GM18909 (cell line): Measurements from ENCODE around the gene TMEM9B.
"Not testable (repeated sequence)": the region's sequence is repeated elsewhere in the genome, so short reads cannot be mapped to it uniquely, and the experiment has no call there.

ENCODE experiments used
- ATAC-seq: cut with Tn5 transposase; IDR thresholded peaks from one replicate; pipeline ENCODE4 v1.9.1; 2021; ENCODE audit warnings: mild to moderate bottlenecking; ENCODE audit not compliant: unreplicated experiment, poor library complexity

Gene TMEM9B

DNA sequence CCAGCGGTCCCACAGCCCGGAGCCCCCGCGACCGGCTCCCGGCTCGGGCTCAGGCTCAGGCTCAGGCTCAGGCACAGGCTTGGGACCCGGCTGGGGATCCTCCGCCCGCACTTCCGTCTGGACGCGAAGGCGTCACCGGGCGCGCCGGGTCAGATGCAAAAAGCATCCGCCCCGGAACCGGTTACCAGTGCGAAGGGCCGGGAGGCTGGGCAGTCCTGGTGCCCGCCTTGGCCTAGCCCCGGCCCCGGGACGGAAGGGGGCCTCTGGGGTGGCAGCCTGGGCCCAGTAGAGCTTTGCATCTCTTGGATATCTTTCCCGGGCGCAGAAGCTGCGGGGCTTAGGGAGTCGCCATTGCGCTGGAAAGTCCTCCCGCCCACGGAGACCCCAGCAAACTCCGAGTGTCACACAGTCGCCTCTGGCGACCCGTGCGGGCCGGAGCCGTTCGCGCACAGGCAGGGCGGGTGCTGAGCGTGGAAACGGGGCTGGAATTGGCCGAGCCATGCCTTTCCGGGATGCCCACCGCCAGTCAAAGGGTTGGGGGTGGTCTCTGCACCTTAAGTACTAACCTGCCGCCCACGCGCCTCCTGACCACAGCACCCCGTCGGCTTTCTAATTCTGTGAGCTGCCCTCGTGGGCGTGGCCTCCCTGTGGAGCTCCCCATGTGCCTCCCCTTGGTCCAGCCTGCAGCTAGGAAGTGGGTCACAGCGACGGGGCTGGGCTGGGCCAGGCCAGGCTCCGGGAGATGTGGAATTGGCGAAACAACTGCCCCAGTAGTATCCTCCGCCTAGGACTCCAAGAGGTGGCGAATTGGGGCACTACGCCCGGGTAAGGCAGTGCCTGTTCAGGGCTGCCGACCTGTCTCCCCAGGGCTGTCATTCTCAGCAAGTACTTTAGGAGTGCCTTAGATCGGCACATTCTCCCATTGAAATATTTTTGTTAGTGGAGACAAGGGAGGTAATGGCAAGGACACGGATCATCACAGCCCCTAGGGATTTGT, at the start of gene TMEM9B:
TMEM9B (minus strand) TSS at position 119 of the 997 bp plus-strand sequence. CDS start 129 bp downstream, outside the sequence.
- peak; percentile 84 for ATAC-seq

- no peak for ATAC-seq
Observed at GRCh38 chr11:9013373-9013772, 49.1 kb upstream of the TMEM9B start.

DNA sequence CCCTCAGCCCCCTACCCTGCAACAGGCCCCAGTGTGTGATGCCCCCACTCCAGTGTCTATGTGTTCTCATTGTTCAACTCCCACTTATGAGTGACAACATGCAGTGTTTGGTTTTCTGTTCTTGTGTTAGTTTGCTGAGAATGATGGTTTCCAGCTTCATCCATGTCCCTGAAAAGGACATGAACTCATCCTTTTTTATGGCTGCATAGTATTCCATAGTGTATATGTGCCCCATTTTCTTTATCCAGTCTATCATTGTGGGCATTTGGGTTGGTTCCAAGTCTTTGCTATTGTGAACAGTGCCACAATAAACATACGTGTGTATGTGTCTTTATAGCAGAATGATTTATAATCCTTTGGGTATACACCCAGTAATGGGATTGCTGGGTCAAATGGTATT, 45.3 kb upstream of the TMEM9B start:
- not testable (repeated sequence) for ATAC-seq

DNA sequence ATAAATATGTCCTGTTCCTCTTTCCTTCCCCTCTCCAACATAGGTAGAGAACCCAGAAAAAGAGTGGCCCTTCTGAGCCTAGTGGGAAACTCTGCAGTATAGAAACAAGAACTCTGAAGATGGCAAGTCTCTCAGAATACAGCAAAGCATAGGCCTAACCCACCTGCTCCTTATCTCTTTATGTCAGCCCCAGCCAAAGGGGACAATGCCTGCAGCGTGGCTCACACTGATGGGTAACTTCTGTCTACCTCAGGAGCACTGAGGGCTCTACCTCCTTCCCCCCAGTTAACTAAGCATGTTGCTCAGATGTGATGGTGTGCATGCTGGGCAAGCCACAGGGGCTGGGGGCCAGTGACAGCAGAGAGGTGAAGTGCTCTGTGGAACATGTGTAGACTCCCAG, 44.4 kb upstream of the TMEM9B start:
- ATAC-seq: no peak

DNA sequence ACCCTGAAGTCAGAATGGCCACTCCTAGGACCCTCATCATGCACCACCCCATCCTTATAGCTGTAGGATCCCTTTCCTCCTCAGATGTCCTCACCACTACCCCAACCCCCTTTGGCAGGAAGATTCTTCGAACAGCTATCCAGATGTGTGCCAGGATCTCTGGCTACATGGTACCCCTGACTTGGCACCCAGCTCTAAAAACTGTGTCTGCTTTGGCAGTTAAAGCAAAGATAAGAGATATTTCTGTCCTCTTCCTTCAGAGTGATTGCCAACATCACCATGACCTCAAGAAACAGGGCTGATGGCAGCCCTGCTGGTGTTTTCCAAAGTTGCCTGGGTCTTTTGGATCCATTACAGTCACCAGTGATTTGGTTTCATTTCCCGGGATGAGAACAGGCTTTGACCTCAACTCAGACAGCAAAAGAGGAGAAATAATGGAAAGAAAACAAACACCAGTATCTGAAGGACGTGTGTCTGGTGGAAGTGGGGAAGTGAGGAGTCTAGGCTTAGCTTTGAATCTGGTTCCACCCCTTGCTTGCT, 43.8 kb upstream of the TMEM9B start:
- no peak for ATAC-seq

- no peak for ATAC-seq
Observed at GRCh38 chr11:9005087-9005486, 40.8 kb upstream of the TMEM9B start.

- no peak for ATAC-seq
Observed at GRCh38 chr11:9004183-9004926, 40.1 kb upstream of the TMEM9B start.

DNA sequence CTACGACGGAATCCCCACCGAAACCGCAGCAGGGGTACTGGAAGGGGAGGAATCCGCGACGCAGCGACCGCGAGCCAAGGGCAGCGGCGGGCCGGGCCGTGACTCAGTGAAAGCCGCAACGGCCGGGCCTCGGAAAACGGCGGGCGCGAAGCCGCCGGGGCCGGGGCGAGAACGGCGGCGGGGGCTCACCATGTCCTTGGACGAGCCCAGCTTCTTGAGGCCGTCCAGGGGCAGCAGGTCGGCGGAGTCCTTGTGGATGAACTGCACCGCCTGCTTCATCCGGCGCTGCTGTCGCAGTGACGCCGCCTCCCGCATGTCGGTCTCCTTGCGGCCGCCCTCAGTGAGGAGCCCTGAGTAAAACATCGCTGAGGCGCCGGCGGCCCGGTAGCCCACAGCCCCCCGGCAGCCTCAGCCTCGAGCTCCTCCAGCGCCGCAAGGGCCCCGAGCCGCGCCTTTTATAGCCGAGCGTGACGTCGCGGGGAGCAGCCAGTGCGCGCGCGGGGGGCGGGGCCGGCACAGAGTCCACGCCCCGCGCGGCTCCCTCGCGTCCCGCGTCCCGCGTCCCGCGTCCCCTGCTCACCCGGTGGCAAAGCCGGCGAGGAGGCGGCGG, 39.4 kb upstream of the TMEM9B start, which contains the start of gene NRIP3:
NRIP3 (minus strand) TSS at position 429 of the 610 bp plus-strand sequence; CDS start at position 363, 66 bp downstream.
- peak; percentile 58 for ATAC-seq

DNA sequence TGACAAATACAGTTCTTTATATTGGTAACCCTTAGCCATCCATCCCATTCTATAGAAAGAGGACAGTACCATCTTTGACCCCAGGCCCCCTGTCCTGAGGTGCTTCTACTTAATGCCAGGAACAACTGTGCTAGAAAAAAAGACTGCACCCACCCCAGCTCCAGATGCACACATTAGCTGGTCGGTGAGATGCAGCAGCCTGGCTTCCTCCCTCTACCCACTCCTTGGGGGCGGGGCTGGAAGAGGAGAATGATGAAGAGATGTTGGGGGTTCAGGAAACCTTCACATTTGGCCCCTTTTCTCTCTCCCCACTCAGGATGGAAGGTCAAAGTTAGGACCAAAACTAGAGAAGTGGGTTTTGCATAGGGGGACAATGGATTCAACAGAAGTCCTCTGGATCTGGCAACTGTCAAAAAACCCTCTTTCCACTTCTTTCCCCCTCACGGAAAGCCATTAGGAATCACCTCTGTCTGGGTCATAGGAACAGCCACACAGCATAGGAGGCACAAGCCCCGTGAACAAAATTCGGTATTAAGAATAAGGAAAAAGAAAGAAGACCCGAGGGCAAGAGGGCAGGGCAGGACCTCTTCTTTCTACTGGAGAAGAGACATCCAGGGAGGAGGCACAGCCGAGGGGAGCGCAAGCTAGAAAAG, 38.8 kb upstream of the TMEM9B start:
- ATAC-seq: no peak

GRCh38 chr11:9001736-9002135, 37.5 kb upstream of the TMEM9B start:
- ATAC-seq: no peak

GRCh38 chr11:8998017-8998416, 33.8 kb upstream of the TMEM9B start:
- no peak for ATAC-seq

GRCh38 chr11:8997451-8997850, 33.2 kb upstream of the TMEM9B start:
- no peak for ATAC-seq

DNA sequence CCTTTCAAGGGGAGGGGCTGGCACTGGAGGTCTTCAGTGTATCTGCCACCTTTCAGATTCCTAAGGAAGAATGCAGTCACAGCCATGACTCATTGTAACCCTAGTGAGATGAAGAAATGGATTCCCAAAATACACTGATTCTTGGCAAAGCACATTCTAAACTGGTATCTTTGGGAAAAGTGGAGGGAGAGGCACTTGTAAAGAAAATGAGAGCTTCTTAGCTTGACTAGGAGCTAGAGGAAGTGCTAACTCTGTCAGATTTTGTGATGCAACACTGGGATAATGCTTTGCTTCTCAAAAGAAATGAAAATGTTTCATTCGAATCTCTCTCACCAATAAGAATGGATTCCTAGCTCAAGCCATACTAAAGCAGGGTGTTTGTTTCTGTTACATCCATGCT, 25.2 kb upstream of the TMEM9B start:
- no peak for ATAC-seq

DNA sequence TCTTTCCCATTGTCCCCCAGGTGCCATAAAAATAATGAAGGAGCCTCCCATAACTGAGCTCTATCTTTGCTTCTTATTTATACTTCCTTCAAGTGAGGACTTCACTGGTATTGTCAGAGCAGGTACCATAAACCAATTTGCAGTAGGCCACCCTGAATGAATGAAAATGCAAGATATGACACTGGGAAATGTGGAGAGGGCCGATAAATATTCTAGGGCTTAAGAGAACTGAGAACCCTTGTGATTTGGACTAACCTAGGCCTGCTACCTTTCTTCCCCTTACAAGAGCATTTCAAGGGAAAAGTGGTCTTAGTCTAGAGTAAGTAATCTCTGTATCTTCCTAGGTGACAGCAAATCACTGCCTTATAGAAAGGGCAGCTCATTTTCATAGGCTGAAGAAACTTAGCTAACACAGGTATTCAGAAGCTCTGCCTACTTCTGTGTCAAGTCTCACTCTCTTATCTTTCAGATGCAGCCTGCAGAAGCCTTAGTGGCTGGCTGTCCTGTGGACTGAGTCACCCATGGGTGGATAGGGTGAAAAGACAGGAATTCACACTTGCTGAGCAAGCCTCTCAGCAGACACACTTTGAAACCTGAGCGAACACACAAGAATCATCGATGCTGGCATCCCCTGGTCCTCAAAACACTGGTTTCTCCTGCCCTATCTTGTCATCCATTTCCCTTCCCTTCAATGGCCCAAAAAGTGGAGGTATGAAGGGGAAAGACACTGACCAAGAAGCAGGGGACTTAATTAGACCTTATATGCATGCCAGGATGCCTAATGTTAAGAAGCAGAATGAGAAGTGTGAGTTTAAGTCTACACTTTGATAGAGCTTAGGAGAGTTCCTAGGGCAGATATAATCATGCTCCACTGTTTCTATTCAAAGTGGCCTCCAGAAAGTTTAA, 24.3 kb upstream of the TMEM9B start:
- ATAC-seq: no peak

DNA sequence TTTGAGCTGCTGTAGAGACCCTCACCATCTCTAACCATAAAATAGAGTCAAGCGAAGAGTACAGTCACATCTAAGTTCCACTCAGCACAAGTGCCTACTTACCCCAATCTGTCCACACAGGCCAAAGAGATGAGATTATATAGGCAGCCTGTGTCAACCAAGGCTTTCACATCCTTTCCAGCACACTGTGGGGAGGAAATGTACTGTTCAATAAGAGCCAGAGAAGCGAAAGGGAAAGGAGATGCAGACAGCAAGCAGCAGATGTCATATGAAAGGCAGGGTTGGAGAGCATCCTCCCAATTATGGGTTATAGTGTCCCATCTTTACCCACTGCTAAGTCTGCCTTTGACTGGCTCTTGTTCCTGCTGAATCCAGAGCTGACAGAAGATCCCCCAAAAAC, 23.2 kb upstream of the TMEM9B start:
- ATAC-seq: no peak

- ATAC-seq: not testable (repeated sequence)
Observed at GRCh38 chr11:8986772-8987171, 22.5 kb upstream of the TMEM9B start.

- ATAC-seq: no peak
Observed at GRCh38 chr11:8985462-8985861, 21.2 kb upstream of the TMEM9B start.

- no peak for ATAC-seq
Observed at GRCh38 chr11:8983552-8983951, 19.3 kb upstream of the TMEM9B start.

DNA sequence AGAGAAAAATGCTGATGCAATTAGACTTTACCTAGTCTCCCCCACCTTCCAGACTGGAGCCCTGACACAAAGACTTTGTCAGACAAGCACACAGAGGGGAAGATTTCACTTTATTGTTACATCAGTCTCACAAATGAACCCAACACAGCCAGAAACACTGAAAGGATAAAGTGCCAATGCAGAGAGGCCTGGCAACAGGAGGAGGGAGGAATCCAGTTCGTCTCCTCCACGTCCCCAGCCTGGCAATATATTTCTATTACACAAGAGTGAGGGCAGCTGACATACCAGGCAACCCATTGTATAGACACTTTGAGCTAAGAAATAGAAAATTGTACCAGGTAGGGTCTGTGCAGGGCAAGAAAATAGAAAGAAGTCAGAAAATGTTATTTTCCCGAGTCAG, 16.2 kb upstream of the TMEM9B start:
- ATAC-seq: no peak
